DND-41 (cell line): ENCODE data around the gene CEMP1.
"Not testable (repeated sequence)": the region's sequence is repeated elsewhere in the genome, so short reads cannot be mapped to it uniquely, and the experiment has no call there.

ENCODE experiments used
- CTCF ChIP-seq: IDR thresholded peaks from 2 replicates; pipeline ENCODE4 v1.5.1; 2012; ENCODE audit warnings: borderline replicate concordance, low read length, moderate library complexity, mild to moderate bottlenecking; ENCODE audit not compliant: poor library complexity, severe bottlenecking; ENCODE audit errors: extremely low read depth
- EZH2 ChIP-seq: IDR thresholded peaks from 3 replicates; pipeline ENCODE4 v1.6.1; 2012; ENCODE audit warnings: borderline replicate concordance, low read depth, mild to moderate bottlenecking, moderate library complexity, low read length, inconsistent platforms; ENCODE audit not compliant: severe bottlenecking

- not testable (repeated sequence) for TF ChIP-seq CTCF, EZH2
These were observed 3.1 kb upstream of the CEMP1 start for GRCh38 chr16:2534335-2534734.
